HUES6 (cell line): ENCODE measurements around the gene FCHSD1.

ENCODE experiments used
- H3K27ac ChIP-seq: 2 replicates; pipeline ENCODE4 v1.7.0; 2013; ENCODE audit warnings: low read depth, mild to moderate bottlenecking, low read length, inconsistent platforms
- H3K27me3 ChIP-seq: 2 replicates; pipeline ENCODE4 v1.6.1; 2013; ENCODE audit warnings: low read length; ENCODE audit not compliant: control insufficient read depth, insufficient read depth
- H3K36me3 ChIP-seq: 2 replicates; pipeline ENCODE4 v1.6.1; 2013; ENCODE audit warnings: low read length; ENCODE audit not compliant: control insufficient read depth, insufficient read depth
- H3K4me1 ChIP-seq: 2 replicates; pipeline ENCODE4 v1.6.1; 2013; ENCODE audit warnings: low read length; ENCODE audit not compliant: control insufficient read depth, insufficient read depth
- H3K4me3 ChIP-seq: 2 replicates; pipeline ENCODE4 v1.5.1; 2013; ENCODE audit warnings: low read depth, low read length
- H3K9ac ChIP-seq: one replicate; pipeline ENCODE4 v1.6.1; 2013; ENCODE audit warnings: mild to moderate bottlenecking, low read length
- H3K9me3 ChIP-seq: 2 replicates; pipeline ENCODE4 v1.6.1; 2013; ENCODE audit warnings: low read depth, low read length; ENCODE audit not compliant: control insufficient read depth, insufficient read depth

Gene FCHSD1

DNA sequence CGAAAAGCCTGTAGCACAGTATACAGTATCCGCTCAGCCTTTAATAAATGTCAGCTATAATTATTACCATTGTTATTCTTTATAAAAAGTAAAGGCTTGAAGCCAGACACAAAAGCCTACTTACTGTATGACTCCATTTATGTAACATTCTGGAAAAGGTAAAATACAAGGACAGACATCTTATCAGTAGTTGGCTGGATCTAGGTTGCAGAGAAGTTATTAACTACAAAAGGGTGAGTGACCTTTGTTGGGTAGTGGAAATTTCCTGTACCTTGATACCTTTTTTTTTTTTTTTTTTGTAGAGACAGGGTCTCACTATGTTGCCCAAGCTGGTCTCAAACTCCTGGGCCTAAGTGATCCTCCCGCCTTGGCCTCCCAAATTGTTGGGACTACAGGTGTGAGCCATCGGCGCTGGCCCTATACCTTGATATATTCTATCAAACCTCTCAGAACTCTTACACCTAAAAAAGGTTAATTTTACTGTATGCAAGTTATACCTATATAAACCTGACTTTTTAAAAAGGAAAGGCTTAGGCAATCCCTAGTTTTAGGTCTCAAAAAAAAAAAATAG is 20.6 kb downstream of the FCHSD1 start:
- peaks cover 54% of the 10 kb centered on the region for H3K36me3 ChIP-seq
- no peak overlapping the region for H3K9ac ChIP-seq
- no peaks in the 10 kb centered on the region for H3K27me3 ChIP-seq
- no peaks in the 10 kb centered on the region for H3K9me3 ChIP-seq
- no peak overlapping the region for H3K4me3 ChIP-seq
- H3K27ac ChIP-seq = no peak overlapping the region
- H3K4me1 ChIP-seq = peaks cover 3% of the 10 kb centered on the region; the same call in 1 of the 2 replicates

DNA sequence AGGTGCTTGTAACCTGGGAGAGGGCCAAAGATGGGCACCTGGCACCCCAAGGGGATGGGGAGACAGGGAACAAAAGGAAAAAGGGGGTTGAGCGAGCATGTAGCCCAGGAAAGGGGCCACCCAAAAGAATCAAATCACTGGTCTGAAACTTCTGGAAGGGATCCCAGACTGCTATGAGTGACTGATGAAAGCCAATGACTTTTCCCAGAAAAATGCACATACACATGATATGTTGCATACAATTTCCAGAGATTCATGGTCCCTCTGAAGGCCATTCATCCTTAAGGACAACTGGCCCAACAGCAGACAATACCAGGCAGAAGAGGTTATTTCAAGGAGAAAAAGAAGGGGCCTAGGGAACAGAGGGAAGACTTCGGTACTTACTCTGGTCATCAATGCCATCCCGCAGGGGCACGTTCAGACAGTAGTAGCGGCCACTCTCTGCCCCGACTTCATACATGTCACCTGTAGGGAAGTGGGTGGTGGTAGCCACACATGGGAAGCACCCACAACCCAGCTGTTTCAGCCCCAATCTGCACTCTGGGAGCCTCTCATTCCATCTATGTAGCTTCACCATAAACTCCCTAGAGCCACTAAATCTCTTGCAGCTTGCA is 22.9 kb downstream of the FCHSD1 start:
- no peaks in the 10 kb centered on the region for H3K9me3 ChIP-seq
- H3K9ac ChIP-seq = no peak overlapping the region
- no peaks in the 10 kb centered on the region for H3K27me3 ChIP-seq
- peaks cover 5% of the 10 kb centered on the region for H3K4me1 ChIP-seq
- no peak overlapping the region for H3K4me3 ChIP-seq
- H3K36me3 ChIP-seq = peaks cover 67% of the 10 kb centered on the region
- H3K27ac ChIP-seq = no peak overlapping the region

DNA sequence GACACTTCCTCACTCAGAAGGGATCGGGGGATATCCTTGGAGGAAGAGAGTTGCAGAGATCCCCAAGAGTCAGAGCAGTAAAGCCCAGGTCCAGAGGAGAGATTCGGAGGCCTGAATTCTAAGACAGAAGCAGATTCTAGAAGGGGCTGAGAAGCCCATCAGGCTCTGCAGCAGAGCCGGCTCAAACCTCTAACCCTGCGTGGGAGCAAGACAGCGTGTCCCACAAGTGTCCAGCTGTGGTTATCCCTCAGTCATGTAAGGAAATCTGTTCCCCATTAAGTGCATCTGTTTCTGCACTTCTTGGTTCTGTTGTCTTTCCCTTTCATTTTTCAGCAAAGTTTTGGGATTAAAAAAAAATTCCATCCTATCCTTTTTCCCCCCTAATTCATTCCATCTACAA is 27.6 kb downstream of the FCHSD1 start:
- Histone ChIP-seq H3K36me3 (peaks cover 79% of the 10 kb centered on the region), H3K4me1 (peaks cover 14% of the 10 kb centered on the region), H3K4me3 (0 out of 2 replicates have a peak overlapping the region, but pooled peaks have one; percentile 15), H3K9ac (peak overlapping the region; percentile 38), H3K27ac (peak overlapping the region; percentile 76), H3K27me3 (no peaks in the 10 kb centered on the region), H3K9me3 (no peaks in the 10 kb centered on the region)

DNA sequence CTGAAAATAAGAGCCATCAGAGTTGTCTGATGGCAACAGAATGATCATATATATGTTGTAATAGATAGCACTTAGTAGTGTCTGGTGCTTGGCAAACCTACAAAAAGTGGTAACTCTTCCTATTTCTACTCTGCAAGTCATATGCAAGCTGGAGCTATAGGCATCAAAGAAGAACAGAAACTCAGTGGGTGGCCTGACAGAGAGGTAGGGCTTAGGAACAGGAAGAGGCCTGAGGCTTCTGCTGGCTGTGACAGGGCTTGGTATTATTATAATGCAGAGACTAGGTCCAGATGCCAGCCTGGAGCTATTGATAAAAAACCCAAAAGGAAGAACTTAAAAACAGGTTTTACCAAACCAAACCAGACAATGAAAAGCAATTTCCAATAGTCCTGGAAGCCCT is 28.0 kb downstream of the FCHSD1 start:
- Histone ChIP-seq H3K27me3 (no peaks in the 10 kb centered on the region), H3K4me3 (0 out of 2 replicates have a peak overlapping the region, but pooled peaks have one; percentile 15), H3K27ac (peak overlapping the region; percentile 76), H3K36me3 (peaks cover 74% of the 10 kb centered on the region), H3K4me1 (peaks cover 14% of the 10 kb centered on the region), H3K9me3 (no peaks in the 10 kb centered on the region), H3K9ac (peak overlapping the region; percentile 38)

DNA sequence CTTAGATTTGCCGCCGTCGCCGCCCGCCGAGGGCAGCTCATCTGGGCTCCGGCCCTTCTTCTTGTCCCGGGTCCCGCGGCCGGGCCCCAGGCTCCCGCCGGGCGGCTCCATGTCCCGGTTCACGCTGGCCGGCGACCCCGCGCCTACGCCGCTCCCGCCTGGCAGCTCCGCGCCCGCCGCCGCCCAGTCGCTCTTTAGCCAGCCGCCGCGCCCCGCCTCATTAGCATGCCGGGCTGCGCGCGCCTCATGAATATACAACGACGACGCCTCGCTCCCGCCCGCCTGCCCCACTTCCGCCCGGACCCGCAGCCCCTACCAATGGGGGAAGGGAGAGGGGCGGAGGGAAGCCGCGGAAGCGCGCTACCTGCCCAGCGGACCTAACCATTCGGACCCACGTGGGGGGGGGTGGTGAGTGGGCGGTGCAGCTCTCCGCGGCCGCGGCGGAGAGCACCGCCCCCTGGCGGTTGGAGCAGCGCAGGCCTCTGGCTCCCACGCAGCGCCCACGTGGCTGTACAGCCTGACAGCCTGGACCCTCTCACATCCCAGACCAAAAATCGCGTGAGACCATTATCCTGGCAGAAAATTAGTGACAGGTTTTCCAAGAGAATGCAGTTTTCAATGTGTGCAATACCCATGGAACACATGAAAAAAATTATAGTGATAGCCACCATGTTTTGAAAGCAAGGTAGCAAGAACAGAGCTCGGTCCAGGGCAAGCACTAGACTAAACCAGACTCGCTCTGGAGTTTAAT is 32.2 kb downstream of the FCHSD1 start, which contains the start of gene DIAPH1:
TSS of gene DIAPH1 (minus strand) at position 197 of the 751 bp plus-strand sequence. CDS start at position 111, 86 bp downstream.
- no peaks in the 10 kb centered on the region for H3K9me3 ChIP-seq
- H3K27me3 ChIP-seq = no peaks in the 10 kb centered on the region
- peak within 1 kb of the TSS; percentile 93 for H3K27ac ChIP-seq
- H3K36me3 ChIP-seq = peaks cover 40% of the 10 kb centered on the region
- H3K9ac ChIP-seq = peak within 1 kb of the TSS; percentile 88
- peaks cover 37% of the 10 kb centered on the region for H3K4me1 ChIP-seq
- H3K4me3 ChIP-seq = peak within 1 kb of the TSS; percentile 79

DNA sequence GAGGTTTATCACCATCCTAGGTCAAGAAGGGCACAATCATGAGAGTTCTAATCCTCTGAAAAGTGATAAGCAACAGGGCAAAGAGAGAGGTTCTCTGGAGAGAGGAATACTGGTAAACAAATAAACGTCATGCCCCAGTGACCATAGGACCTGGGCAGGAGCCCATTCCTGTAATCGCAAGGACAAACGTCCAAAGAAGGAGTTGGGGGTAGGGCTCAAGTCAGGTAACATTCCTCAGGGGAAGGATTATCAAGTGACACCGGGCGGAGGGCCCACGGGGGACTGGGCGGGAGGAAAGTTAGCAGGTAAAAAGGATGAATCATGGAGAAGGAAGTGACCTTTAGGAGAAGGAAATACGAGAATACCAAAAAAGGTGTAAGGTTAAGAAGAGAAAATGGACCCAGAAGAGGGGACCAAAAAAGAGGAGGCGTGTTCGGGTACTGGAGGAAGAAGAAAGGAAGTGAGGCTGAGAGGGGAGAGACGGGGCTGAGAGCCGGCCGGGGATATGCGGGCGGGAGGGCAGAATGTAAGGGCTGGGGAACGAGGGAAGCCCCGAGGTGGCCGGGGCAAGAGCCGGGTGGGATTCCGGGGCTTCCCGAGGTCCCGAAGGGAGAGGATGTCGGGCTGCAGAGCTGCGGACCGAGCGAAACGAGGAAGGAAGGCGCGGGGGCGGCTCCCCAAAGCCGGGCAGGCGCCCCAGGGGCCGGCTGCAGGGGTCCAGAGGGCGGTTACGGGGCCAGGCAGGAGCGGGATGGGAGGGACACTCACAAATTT is 33.0 kb downstream of the FCHSD1 start:
- Histone ChIP-seq H3K4me3 (peak overlapping the region; percentile 79), H3K9me3 (no peaks in the 10 kb centered on the region), H3K36me3 (peaks cover 33% of the 10 kb centered on the region), H3K27me3 (no peaks in the 10 kb centered on the region), H3K27ac (peak overlapping the region; percentile 93), H3K4me1 (peaks cover 38% of the 10 kb centered on the region), H3K9ac (peak overlapping the region; percentile 88)

DNA sequence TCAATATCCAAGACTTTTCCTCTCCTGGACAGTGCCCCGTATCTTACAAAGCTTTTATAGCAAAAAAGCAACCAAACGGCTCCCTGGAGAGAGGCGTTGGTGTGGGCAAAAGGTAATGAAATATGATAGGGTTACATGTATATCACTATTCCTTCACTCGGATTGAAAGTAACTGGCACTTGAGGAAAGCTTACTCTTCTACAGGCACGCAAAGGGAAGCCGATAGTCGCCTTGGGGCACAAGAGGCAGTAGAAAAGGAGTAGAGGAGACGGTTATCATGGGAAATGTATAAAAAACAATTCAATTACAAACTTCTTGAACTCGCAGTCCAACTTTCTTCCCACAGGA is 33.6 kb downstream of the FCHSD1 start:
- H3K4me3 ChIP-seq = peak overlapping the region; percentile 79
- peaks cover 38% of the 10 kb centered on the region for H3K4me1 ChIP-seq
- H3K9ac ChIP-seq = peak overlapping the region; percentile 88
- H3K9me3 ChIP-seq = no peaks in the 10 kb centered on the region
- no peaks in the 10 kb centered on the region for H3K27me3 ChIP-seq
- H3K27ac ChIP-seq = peak overlapping the region; percentile 93; the same call in 1 of the 2 replicates
- H3K36me3 ChIP-seq = peaks cover 29% of the 10 kb centered on the region

DNA sequence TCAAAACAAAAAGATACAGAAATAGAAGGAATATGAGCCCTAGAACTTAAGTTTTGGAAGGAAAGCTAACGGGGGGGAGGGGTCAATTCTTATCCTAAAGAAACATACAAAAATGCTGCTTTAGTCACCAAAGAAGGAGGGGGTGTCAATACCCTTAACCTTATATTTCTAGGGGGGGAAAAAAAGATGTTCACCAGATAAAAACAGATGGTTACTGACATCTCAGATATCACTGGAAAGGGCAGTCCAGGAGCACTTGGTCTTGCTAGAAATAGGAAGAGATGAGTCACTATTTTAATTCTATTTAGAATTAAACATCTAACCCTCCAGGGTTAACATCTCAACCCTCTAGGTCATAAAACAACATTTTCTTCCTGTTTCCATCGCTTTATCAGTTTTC is 34.1 kb downstream of the FCHSD1 start:
- peak overlapping the region; percentile 79 for H3K4me3 ChIP-seq
- no peaks in the 10 kb centered on the region for H3K27me3 ChIP-seq
- H3K36me3 ChIP-seq = peaks cover 25% of the 10 kb centered on the region
- H3K9ac ChIP-seq = no peak overlapping the region
- H3K4me1 ChIP-seq = peaks cover 38% of the 10 kb centered on the region
- H3K9me3 ChIP-seq = no peaks in the 10 kb centered on the region
- H3K27ac ChIP-seq = no peak overlapping the region

DNA sequence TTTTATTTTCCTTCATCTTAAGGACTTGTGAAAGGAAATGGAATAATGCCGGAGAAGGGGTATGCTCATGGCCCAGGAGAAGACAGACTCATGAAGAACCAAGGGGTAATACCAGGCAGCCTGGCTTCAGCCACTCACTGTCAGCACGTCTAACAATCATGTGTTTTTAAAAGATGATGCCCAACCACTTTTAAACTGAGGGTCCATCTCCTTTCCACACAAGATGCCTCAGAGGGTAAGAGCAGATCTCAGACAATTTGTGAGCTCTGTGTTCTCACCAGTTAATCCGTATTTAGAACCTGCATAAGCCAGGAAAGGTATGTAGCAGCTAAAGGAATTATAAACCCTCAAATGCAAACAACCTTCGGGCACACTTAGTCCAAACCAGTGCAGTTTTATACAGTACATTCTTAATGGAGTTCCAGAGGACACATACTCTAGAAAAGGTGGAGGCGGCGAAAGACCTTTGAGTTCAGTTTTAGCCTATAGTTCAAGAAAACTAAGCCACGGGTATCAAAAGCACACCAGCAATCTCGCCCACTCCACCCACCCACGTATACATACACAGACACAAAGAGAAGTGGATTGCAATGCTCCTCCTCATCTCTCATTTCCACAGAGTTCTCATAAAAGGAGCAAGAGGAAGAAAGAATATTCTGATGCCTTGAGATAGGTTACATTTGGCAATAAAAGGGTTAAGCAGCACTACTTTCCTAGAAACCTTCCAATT is 35.1 kb downstream of the FCHSD1 start:
- Histone ChIP-seq H3K9me3 (no peaks in the 10 kb centered on the region), H3K27me3 (no peaks in the 10 kb centered on the region), H3K4me1 (peaks cover 38% of the 10 kb centered on the region), H3K9ac (no peak overlapping the region), H3K27ac (no peak overlapping the region), H3K36me3 (peaks cover 15% of the 10 kb centered on the region), H3K4me3 (peak overlapping the region; percentile 5; the same call in 1 of the 2 replicates)

DNA sequence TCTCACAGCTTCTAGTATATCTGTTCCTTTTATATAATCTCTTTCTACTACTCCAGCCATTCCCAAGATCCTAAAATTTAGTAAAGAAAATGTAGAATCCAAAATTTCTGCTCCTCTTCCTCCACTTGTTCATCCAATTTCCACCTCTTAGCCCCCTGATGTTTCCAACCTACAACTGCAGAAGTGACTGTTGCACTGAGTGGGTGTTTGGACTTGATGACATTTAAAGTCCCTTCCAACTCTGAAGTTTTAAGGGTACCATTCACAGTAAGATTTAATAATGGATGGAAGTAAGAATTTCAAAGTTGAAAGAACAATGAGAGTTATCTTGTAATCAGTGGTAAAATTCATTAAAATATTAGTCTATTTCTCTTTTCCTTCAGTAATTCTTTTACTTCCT is 37.9 kb downstream of the FCHSD1 start:
- Histone ChIP-seq H3K9ac (no peak overlapping the region), H3K4me1 (peaks cover 34% of the 10 kb centered on the region)

More for the DNA sequence above, 37.9 kb downstream of the FCHSD1 start:
- H3K36me3 ChIP-seq = no peaks in the 10 kb centered on the region
- no peak overlapping the region for H3K4me3 ChIP-seq
- no peak overlapping the region for H3K27ac ChIP-seq
- H3K9me3 ChIP-seq = no peaks in the 10 kb centered on the region
- no peaks in the 10 kb centered on the region for H3K27me3 ChIP-seq
